Lung (tissue), 12 donors: ENCODE measurements around the gene MAMDC2. TPM values are rescaled to one million over a fixed set of nuclear protein-coding genes. Genes with fewer than 3 reads are reported as not detected.

Source experiments
- ATAC-seq: fragments of 200-7000 bp; cut with Tn5 transposase; one replicate; pipeline ENCODE4 v1.9.1; 2020; ENCODE audit warnings: moderate number of reproducible peaks; ENCODE audit not compliant: insufficient read depth, low FRiP score
- DNase-seq, 3 donors: peaks; one replicate each; pipeline ENCODE4 v3.0.0-alpha.2; 2013 to 2017
- H3K27ac ChIP-seq, 2 donors: one replicate each; pipeline ENCODE4 v1.5.1; 2013; ENCODE audit warnings: mild to moderate bottlenecking in 2 of 2, moderate library complexity in 2 of 2, control low read depth in 1 of 2, inconsistent platforms in 1 of 2, low read depth in 1 of 2, low read length in 1 of 2
- H3K27me3 ChIP-seq, 3 donors: one replicate each; pipeline ENCODE4 v1.5.1; 2013; ENCODE audit warnings: low read length in 2 of 3; ENCODE audit not compliant: control insufficient read depth in 3 of 3, insufficient read depth in 3 of 3
- H3K36me3 ChIP-seq, 4 donors: one replicate each; pipeline ENCODE4 v1.5.1; 2013; ENCODE audit warnings: low read length in 4 of 4, mild to moderate bottlenecking in 1 of 4, moderate library complexity in 1 of 4; ENCODE audit not compliant: control insufficient read depth in 4 of 4, insufficient read depth in 4 of 4
- H3K4me1 ChIP-seq, 5 donors: one replicate each; pipeline ENCODE4 v1.5.1; 2013; ENCODE audit warnings: low read length in 5 of 5, mild to moderate bottlenecking in 2 of 5, moderate library complexity in 1 of 5; ENCODE audit not compliant: control insufficient read depth in 5 of 5, insufficient read depth in 5 of 5
- H3K4me3 ChIP-seq: one replicate; pipeline ENCODE4 v1.5.1; 2013; ENCODE audit warnings: mild to moderate bottlenecking, control low read depth, moderate library complexity
- H3K9ac ChIP-seq, 2 donors: one replicate each; pipeline ENCODE4 v1.5.1; 2013; ENCODE audit warnings: low read length in 2 of 2, control low read depth in 1 of 2; ENCODE audit not compliant: insufficient read depth in 1 of 2
- H3K9me3 ChIP-seq, 4 donors: one replicate each; pipeline ENCODE4 v1.5.1; 2013; ENCODE audit warnings: low read length in 3 of 4, mild to moderate bottlenecking in 1 of 4, moderate library complexity in 1 of 4; ENCODE audit not compliant: control insufficient read depth in 4 of 4, insufficient read depth in 3 of 4
- CTCF ChIP-seq: IDR thresholded peaks from 2 replicates; pipeline ENCODE4 v1.5.1; 2012; ENCODE audit warnings: mild to moderate bottlenecking; ENCODE audit errors: control extremely low read depth, extremely low read depth
- WGBS, 2 donors: extraction: QIAGEN DNeasy Blood & Tissue Kit; methylation state at CpG; one replicate each; pipeline ENCODE4 v1.1.7; 2013; 5-methylcytosine and 5-hydroxymethylcytosine counted together
- polyA plus RNA-seq, 2 donors: library from polyadenylated mRNA; stranded (reverse); fragments of 200-250 nt; gene quantifications; one replicate each; pipeline ENCODE4 v1.2.1, GENCODE V29; 2013
- total RNA-seq, 2 donors: library from RNA; depleted of rRNA in 1 of 2; stranded (reverse); fragments of >200 nt in 1 of 2; gene quantifications; one replicate each; pipeline ENCODE4 v1.2.1, GENCODE V29; 2014 to 2021
- donor health status: control.
- donor health status: control.
- donor health status: Bipolar disorder and iron deficiency.
- donor health status: healthy.
- donor health status: DM: yes; HTN: yes; CAD: no.

The MAMDC2 gene
- total and polyA plus RNA-seq, 4 donors = 6.5 to 28.6 (median 10.0) TPM

GRCh38 chr9:70079417-70080037 lies 35.9 kb downstream of the MAMDC2 start:
- TF ChIP-seq CTCF = no peak
- H3K9me3 ChIP-seq = no peaks in the 10 kb centered on the region
- no peak overlapping the region for H3K4me3 ChIP-seq
- no peaks in the 10 kb centered on the region for H3K36me3 ChIP-seq
- no peak overlapping the region for H3K9ac ChIP-seq
- 13 to 28% methylated on average over 2 of the region's 2 CpGs for WGBS, 2 donors
- no peaks in the 10 kb centered on the region for H3K27me3 ChIP-seq
- H3K4me1 ChIP-seq = peaks cover 5 to 35% (median 15%) of the 10 kb centered on the region in 5 donors
- peak; percentile 80 to 92 (median 89) for DNase-seq
- no peak for ATAC-seq
- H3K27ac ChIP-seq = peak overlapping the region in 1 of 2 donors; percentile 43

GRCh38 chr9:70080481-70081119 lies 37.0 kb downstream of the MAMDC2 start:
- H3K27ac ChIP-seq = peak overlapping the region in 1 of 2 donors; percentile 13
- peak overlapping the region in 1 of 2 donors; percentile 58 for H3K9ac ChIP-seq
- H3K9me3 ChIP-seq = no peaks in the 10 kb centered on the region
- H3K36me3 ChIP-seq = no peaks in the 10 kb centered on the region
- DNase-seq = peak; percentile 75 to 96 (median 96)
- no peaks in the 10 kb centered on the region for H3K27me3 ChIP-seq
- no peak for ATAC-seq
- TF ChIP-seq CTCF = no peak
- WGBS, 2 donors = 14 to 15% methylated on average over 5 of the region's 5 CpGs
- H3K4me1 ChIP-seq = peaks cover 5 to 32% (median 17%) of the 10 kb centered on the region in 5 donors
- H3K4me3 ChIP-seq = no peak overlapping the region

- peak overlapping the region in 1 of 2 donors; percentile 13 for H3K27ac ChIP-seq
- TF ChIP-seq CTCF = no peak
- peak overlapping the region in 1 of 2 donors; percentile 58 for H3K9ac ChIP-seq
- H3K36me3 ChIP-seq = no peaks in the 10 kb centered on the region
- H3K4me1 ChIP-seq = peaks cover 5 to 32% (median 17%) of the 10 kb centered on the region in 5 donors
- no peaks in the 10 kb centered on the region for H3K9me3 ChIP-seq
- H3K4me3 ChIP-seq = no peak overlapping the region
- no peak for ATAC-seq
- 0 to 4% methylated on average over 1 of the region's 1 CpG for WGBS, 2 donors
- DNase-seq = peak in 1 of 3 donors; percentile 19
- H3K27me3 ChIP-seq = no peaks in the 10 kb centered on the region
These were observed 37.5 kb downstream of the MAMDC2 start for GRCh38 chr9:70081120-70081495.
